ENCODE results near the gene CAPN8. TPM values are rescaled to one million over a fixed set of nuclear protein-coding genes. Genes with fewer than 3 reads are reported as not detected.

The CAPN8 gene
- total RNA-seq, 6 donors from 2014 or later = 40.3 to 274 (median 74.3) TPM

- Histone ChIP-seq H3K9me3 (peaks cover 0 to 5% (median 0%) of the 10 kb centered on the region in 4 donors), H3K4me3 (no peak overlapping the region), H3K27me3 (no peaks in the 10 kb centered on the region), H3K4me1 (peaks cover 0 to 5% (median 0%) of the 10 kb centered on the region in 4 donors), H3K27ac (no peak overlapping the region), H3K36me3 (no peaks in the 10 kb centered on the region)
- ATAC-seq (ENCODE audit: low FRiP score in 2 of 2) (no peak), DNase-seq (no peak)
- 93 to 100% methylated on average over 1 of the region's 1 CpG for WGBS, 2 donors
- TF ChIP-seq, protein P1, sequence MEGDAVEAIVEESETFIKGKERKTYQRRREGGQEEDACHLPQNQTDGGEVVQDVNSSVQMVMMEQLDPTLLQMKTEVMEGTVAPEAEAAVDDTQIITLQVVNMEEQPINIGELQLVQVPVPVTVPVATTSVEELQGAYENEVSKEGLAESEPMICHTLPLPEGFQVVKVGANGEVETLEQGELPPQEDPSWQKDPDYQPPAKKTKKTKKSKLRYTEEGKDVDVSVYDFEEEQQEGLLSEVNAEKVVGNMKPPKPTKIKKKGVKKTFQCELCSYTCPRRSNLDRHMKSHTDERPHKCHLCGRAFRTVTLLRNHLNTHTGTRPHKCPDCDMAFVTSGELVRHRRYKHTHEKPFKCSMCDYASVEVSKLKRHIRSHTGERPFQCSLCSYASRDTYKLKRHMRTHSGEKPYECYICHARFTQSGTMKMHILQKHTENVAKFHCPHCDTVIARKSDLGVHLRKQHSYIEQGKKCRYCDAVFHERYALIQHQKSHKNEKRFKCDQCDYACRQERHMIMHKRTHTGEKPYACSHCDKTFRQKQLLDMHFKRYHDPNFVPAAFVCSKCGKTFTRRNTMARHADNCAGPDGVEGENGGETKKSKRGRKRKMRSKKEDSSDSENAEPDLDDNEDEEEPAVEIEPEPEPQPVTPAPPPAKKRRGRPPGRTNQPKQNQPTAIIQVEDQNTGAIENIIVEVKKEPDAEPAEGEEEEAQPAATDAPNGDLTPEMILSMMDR (IDR thresholded peaks at IDR 0.05) = no peak
- TF ChIP-seq POLR2AphosphoS5 (IDR thresholded peaks at IDR 0.05) = no peak
Measured at GRCh38 chr1:223549740-223550139, 115.8 kb downstream of the CAPN8 start.

DNA sequence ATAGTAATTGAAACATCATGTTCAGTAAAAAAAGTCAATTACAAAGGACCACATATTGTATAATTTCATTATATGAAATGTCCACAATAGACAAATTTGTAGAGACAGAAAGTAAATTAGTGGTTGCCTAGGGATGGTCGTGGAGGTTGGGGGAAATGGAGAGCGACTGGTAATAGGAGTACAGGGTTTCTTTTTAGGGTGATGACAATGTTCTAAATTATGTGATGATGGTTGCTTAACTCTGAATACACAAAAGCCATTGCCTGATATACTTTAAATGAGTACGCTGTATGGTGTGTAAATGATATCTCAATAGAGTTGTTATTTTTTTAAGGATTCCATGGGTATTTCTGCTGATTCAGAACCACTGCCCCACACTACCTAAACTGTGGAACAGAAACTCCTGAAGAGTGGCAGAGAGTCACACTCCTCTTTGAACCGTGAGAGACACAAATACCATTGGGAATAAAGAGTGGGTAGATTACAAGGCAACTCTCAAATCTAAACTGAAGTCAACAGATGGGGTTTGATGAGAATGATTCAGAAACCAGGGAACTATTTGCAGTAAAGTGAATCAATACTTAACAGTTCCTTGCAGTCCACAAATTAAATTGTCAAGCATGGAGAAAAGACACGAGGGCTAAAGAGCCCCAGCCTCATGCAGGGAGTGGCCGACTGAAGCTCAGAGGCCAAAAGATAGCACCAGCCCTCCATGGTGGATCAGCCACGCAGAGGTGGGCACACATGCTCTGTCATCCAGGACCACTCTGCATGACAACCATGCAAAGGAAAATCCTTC, 118.0 kb downstream of the CAPN8 start:
- DNase-seq (no peak), ATAC-seq (ENCODE audit: low FRiP score in 2 of 2) (no peak)
- Histone ChIP-seq H3K27me3 (no peaks in the 10 kb centered on the region), H3K27ac (no peak overlapping the region), H3K4me3 (no peak overlapping the region), H3K36me3 (no peaks in the 10 kb centered on the region), H3K4me1 (peaks cover 0 to 5% (median 0%) of the 10 kb centered on the region in 4 donors), H3K9me3 (peaks cover 0 to 5% (median 0%) of the 10 kb centered on the region in 4 donors)
- TF ChIP-seq EP300 (IDR thresholded peaks at IDR 0.05) = no peak
- no peak for TF ChIP-seq POLR2A (IDR thresholded peaks at IDR 0.05)
- TF ChIP-seq POLR2AphosphoS5 (IDR thresholded peaks at IDR 0.05) = no peak
- TF ChIP-seq, protein P1 (IDR thresholded peaks at IDR 0.05) = no peak
- WGBS, 2 donors = 76 to 80% methylated on average over 7 of the region's 7 CpGs

DNA sequence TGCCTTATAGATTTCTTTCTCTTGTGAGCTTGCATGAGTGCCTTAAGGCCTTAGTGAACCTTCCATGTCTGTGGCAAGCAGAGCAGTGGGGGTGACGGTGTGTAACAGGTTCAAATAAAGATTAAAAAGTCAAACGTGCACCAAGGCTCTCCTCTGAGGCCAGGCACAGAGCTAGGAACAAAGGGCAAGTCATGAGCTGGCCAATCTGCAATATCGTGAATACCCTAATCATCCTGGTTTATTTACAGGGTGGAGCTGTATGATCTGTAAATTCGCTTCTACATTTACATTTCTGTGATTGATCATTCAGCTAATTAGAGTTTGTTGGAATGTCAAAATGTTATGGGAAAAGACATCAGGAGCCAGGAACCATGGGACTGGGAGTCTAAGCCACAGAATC, 120.2 kb downstream of the CAPN8 start:
- WGBS, 2 donors = 83 to 89% methylated on average over 4 of the region's 4 CpGs
- peaks cover 0 to under 1% (median 0%) of the 10 kb centered on the region in 4 donors for H3K4me1 ChIP-seq

GRCh38 chr1:223543560-223543959, 121.9 kb downstream of the CAPN8 start:
- TF ChIP-seq POLR2A (IDR thresholded peaks at IDR 0.05) (no peak), POLR2AphosphoS5 (IDR thresholded peaks at IDR 0.05) (no peak), EP300 (IDR thresholded peaks at IDR 0.05) (no peak)
- TF ChIP-seq, protein P1 (IDR thresholded peaks at IDR 0.05) = no peak

More for the DNA sequence above, 120.2 kb downstream of the CAPN8 start:
- H3K9me3 ChIP-seq = peaks cover 0 to 5% (median 0%) of the 10 kb centered on the region in 4 donors
- no peak overlapping the region for H3K27ac ChIP-seq
- ATAC-seq (ENCODE audit: low FRiP score in 2 of 2) = no peak
- no peak overlapping the region for H3K4me3 ChIP-seq
- no peaks in the 10 kb centered on the region for H3K36me3 ChIP-seq
- no peaks in the 10 kb centered on the region for H3K27me3 ChIP-seq
- no peak for TF ChIP-seq POLR2A (IDR thresholded peaks at IDR 0.05)
- TF ChIP-seq, protein P1 (IDR thresholded peaks at IDR 0.05) = no peak
- DNase-seq = no peak

DNA sequence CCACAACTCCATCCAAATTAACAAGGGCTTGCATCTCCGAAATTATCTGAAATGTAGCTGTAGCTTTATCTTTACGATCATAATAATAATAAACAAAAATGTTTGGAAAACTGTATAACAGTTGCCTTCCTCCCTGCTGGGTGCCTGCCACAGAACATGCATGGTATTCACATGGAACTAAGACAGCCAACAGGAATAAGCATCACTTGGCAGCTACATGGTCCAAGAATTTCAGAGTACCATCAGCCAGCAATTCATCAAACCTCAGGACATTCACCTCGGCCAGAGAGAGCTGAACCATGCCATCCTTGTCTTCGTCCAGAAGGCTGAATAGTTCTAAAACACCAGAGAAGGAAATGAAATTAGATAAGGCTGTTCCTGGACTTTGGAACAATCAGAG, 122.7 kb downstream of the CAPN8 start:
- Histone ChIP-seq H3K27me3 (no peaks in the 10 kb centered on the region), H3K4me3 (no peak overlapping the region), H3K36me3 (no peaks in the 10 kb centered on the region), H3K9me3 (no peaks in the 10 kb centered on the region), H3K4me1 (no peaks in the 10 kb centered on the region), H3K27ac (no peak overlapping the region)
- no peak for TF ChIP-seq POLR2A (IDR thresholded peaks at IDR 0.05)
- TF ChIP-seq EP300 (IDR thresholded peaks at IDR 0.05) = no peak
- TF ChIP-seq POLR2AphosphoS5 (IDR thresholded peaks at IDR 0.05) = no peak
- TF ChIP-seq, protein P1 (IDR thresholded peaks at IDR 0.05) = no peak
- ATAC-seq (ENCODE audit: low FRiP score in 2 of 2) = no peak
- WGBS, 2 donors = 55 to 75% methylated on average over 4 of the region's 4 CpGs
- no peak for DNase-seq

More at GRCh38 chr1:223543560-223543959, 121.9 kb downstream of the CAPN8 start:
- ATAC-seq (ENCODE audit: low FRiP score in 2 of 2) (no peak), DNase-seq (no peak)
- Histone ChIP-seq H3K4me1 (no peaks in the 10 kb centered on the region), H3K4me3 (no peak overlapping the region), H3K27me3 (no peaks in the 10 kb centered on the region), H3K27ac (no peak overlapping the region), H3K9me3 (peaks cover 0 to 5% (median 0%) of the 10 kb centered on the region in 4 donors), H3K36me3 (no peaks in the 10 kb centered on the region)
- WGBS, 2 donors = 88 to 90% methylated on average over 4 of the region's 4 CpGs
